Esophagus squamous epithelium (tissue), 4 donors: ENCODE results near the gene PITX2.

Source experiments
- CTCF ChIP-seq, 6 experiments: fragments of 450-650 bp in 4 of 6; fragments of 200-600 bp in 2 of 6; sonication (generic) in 2 of 6; IDR thresholded peaks; one replicate each; pipeline ENCODE4 v1.5.1; 2016 to 2019; ENCODE audit warnings: antibody characterized with exemption in 6 of 6, mild to moderate bottlenecking in 4 of 6, moderate library complexity in 4 of 6
- POLR2A ChIP-seq, 4 donors: fragments of 450-650 bp; IDR thresholded peaks; one replicate each; pipeline ENCODE4 v1.6.1; 2017; ENCODE audit warnings: antibody characterized with exemption in 4 of 4, mild to moderate bottlenecking in 4 of 4, moderate library complexity in 3 of 4

- TF ChIP-seq CTCF (IDR thresholded peaks at IDR 0.05) (no peak), POLR2A (IDR thresholded peaks at IDR 0.05) (no peak)
Observed at GRCh38 chr4:110621839-110622751, 782 bp downstream of the PITX2 start.
